ENCODE measurements around the gene RNF213.

Gene RNF213
- long read RNA-seq, partial matches to known transcripts: 12 of 15 reads
- long read RNA-seq, other reads (novel, unspliced or antisense): 3 of 15 reads

DNA sequence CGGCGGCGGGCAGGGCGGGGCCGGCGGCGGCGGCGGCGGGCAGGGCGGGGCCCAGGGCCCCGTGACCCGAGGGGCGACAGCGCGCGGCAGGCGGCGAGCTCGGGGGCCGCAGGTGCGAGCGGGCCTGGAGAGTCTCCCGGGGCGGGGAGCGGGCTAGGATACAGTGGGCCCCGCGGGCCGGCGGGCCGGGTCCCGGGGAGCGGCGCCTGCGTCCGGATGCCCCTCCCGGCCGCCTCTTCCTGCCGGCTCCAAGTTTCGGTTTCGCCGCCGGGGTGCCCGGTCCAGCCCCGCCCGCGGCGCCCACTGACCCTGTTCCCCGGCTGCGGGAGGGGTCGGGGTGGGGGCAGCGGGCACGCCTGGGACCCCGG lies at the start of gene RNF213:
TSS of gene RNF213 (plus strand) at position 62 of the 368 bp plus-strand sequence. CDS start 2,830 bp downstream, outside the sequence.
- H3K4me3 ChIP-seq (replicated peaks; ENCODE audit: insufficient read depth, low read length): peak within 1 kb of the TSS; percentile 89
- no peaks in the 10 kb centered on the region for H3K27me3 ChIP-seq (ENCODE audit: insufficient read depth, poor library complexity, severe bottlenecking)
- H3K27ac ChIP-seq (replicated peaks): peak within 1 kb of the TSS; percentile 62
- TF ChIP-seq SPI1 (IDR thresholded peaks at IDR 0.05; ENCODE audit: borderline replicate concordance, low read depth): no peak
- no peak for TF ChIP-seq POLR2AphosphoS5 (IDR thresholded peaks at IDR 0.05; ENCODE audit: low read depth)
- TF ChIP-seq, protein P1, sequence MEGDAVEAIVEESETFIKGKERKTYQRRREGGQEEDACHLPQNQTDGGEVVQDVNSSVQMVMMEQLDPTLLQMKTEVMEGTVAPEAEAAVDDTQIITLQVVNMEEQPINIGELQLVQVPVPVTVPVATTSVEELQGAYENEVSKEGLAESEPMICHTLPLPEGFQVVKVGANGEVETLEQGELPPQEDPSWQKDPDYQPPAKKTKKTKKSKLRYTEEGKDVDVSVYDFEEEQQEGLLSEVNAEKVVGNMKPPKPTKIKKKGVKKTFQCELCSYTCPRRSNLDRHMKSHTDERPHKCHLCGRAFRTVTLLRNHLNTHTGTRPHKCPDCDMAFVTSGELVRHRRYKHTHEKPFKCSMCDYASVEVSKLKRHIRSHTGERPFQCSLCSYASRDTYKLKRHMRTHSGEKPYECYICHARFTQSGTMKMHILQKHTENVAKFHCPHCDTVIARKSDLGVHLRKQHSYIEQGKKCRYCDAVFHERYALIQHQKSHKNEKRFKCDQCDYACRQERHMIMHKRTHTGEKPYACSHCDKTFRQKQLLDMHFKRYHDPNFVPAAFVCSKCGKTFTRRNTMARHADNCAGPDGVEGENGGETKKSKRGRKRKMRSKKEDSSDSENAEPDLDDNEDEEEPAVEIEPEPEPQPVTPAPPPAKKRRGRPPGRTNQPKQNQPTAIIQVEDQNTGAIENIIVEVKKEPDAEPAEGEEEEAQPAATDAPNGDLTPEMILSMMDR (IDR thresholded peaks at IDR 0.05; ENCODE audit: insufficient read depth, low read length): no peak
- TF ChIP-seq, protein P2, sequence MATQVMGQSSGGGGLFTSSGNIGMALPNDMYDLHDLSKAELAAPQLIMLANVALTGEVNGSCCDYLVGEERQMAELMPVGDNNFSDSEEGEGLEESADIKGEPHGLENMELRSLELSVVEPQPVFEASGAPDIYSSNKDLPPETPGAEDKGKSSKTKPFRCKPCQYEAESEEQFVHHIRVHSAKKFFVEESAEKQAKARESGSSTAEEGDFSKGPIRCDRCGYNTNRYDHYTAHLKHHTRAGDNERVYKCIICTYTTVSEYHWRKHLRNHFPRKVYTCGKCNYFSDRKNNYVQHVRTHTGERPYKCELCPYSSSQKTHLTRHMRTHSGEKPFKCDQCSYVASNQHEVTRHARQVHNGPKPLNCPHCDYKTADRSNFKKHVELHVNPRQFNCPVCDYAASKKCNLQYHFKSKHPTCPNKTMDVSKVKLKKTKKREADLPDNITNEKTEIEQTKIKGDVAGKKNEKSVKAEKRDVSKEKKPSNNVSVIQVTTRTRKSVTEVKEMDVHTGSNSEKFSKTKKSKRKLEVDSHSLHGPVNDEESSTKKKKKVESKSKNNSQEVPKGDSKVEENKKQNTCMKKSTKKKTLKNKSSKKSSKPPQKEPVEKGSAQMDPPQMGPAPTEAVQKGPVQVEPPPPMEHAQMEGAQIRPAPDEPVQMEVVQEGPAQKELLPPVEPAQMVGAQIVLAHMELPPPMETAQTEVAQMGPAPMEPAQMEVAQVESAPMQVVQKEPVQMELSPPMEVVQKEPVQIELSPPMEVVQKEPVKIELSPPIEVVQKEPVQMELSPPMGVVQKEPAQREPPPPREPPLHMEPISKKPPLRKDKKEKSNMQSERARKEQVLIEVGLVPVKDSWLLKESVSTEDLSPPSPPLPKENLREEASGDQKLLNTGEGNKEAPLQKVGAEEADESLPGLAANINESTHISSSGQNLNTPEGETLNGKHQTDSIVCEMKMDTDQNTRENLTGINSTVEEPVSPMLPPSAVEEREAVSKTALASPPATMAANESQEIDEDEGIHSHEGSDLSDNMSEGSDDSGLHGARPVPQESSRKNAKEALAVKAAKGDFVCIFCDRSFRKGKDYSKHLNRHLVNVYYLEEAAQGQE (IDR thresholded peaks at IDR 0.05; ENCODE audit: insufficient replicate concordance, low read depth): no peak
- TF ChIP-seq GABPA (IDR thresholded peaks at IDR 0.05; ENCODE audit: low read depth): no peak
- DNase-seq (ENCODE audit: low read depth in 1 of 2, low spot score in 1 of 2): peak in 1 of 2 experiments; percentile 46

DNA sequence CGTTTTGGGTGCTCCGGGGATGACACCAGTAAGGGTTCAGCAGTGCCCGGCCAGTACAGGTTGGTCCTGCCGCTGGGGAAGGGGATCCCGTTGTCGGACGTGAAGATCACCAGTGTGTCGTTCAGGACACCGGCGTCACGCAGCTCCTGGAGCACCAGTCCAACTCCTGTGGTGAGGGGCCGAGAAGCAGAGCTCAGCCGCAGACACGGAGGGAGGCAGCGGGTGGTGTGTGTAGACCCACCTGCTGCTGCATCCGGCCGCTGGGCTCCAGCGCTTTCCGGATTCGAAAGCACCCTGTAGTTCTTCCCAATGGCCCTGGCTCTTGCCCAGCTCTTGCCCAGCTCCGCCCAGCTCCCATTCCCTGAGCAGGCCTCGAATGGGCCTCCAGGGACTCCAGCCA lies 48.5 kb upstream of the RNF213 start:
- H3K27ac ChIP-seq (replicated peaks): no peak overlapping the region
- DNase-seq (ENCODE audit: low read depth in 1 of 2, low spot score in 1 of 2): no peak

GRCh38 chr17:80212511-80212910 lies 48.1 kb upstream of the RNF213 start:
- TF ChIP-seq, protein P2 (IDR thresholded peaks at IDR 0.05; ENCODE audit: insufficient replicate concordance, low read depth): no peak
- TF ChIP-seq, protein P1 (IDR thresholded peaks at IDR 0.05; ENCODE audit: insufficient read depth, low read length): no peak
- TF ChIP-seq GABPA (IDR thresholded peaks at IDR 0.05; ENCODE audit: low read depth) (no peak), SPI1 (IDR thresholded peaks at IDR 0.05; ENCODE audit: borderline replicate concordance, low read depth) (no peak), POLR2AphosphoS5 (IDR thresholded peaks at IDR 0.05; ENCODE audit: low read depth) (no peak)
- Histone ChIP-seq H3K27ac (replicated peaks) (no peak overlapping the region), H3K27me3 (ENCODE audit: insufficient read depth, poor library complexity, severe bottlenecking) (peaks cover 11% of the 10 kb centered on the region), H3K4me3 (replicated peaks; ENCODE audit: insufficient read depth, low read length) (no peak overlapping the region)
- DNase-seq (ENCODE audit: low read depth in 1 of 2, low spot score in 1 of 2): no peak

More for the DNA sequence above, 48.5 kb upstream of the RNF213 start:
- Histone ChIP-seq H3K4me3 (replicated peaks; ENCODE audit: insufficient read depth, low read length) (no peak overlapping the region), H3K27me3 (ENCODE audit: insufficient read depth, poor library complexity, severe bottlenecking) (peaks cover 7% of the 10 kb centered on the region)
- TF ChIP-seq, protein P1 (IDR thresholded peaks at IDR 0.05; ENCODE audit: insufficient read depth, low read length): no peak
- TF ChIP-seq GABPA (IDR thresholded peaks at IDR 0.05; ENCODE audit: low read depth) (no peak), POLR2AphosphoS5 (IDR thresholded peaks at IDR 0.05; ENCODE audit: low read depth) (no peak), SPI1 (IDR thresholded peaks at IDR 0.05; ENCODE audit: borderline replicate concordance, low read depth) (no peak)
- TF ChIP-seq, protein P2 (IDR thresholded peaks at IDR 0.05; ENCODE audit: insufficient replicate concordance, low read depth): no peak
